Keratinocyte (primary cell): ENCODE measurements around the gene LCTL. TPM values are rescaled to one million over a fixed set of nuclear protein-coding genes. Genes with fewer than 3 reads are reported as not detected.

Experiments used
- DNase-seq: peaks from one replicate; pipeline ENCODE4 v3.0.0-alpha.2; 2011; ENCODE audit warnings: low read depth, missing footprints, low spot score
- FAIRE-seq: peaks from 2 replicates; lab custom pipeline; 2011; peaks lifted over from hg19 to GRCh38; lab: Jason Lieb, UNC
- H2AFZ ChIP-seq: 2 replicates; pipeline ENCODE4 v1.6.0; 2012; ENCODE audit warnings: low read length, control low read depth, inconsistent platforms; ENCODE audit not compliant: control insufficient read depth
- H3K27ac ChIP-seq: 2 replicates; pipeline ENCODE4 v1.5.1; 2011; ENCODE audit warnings: low read length; ENCODE audit not compliant: control insufficient read depth, insufficient read depth
- H3K27me3 ChIP-seq: 3 replicates; pipeline ENCODE4 v1.6.0; 2011; ENCODE audit warnings: low read length; ENCODE audit not compliant: control insufficient read depth, insufficient read depth; ENCODE audit errors: extremely low read depth
- H3K36me3 ChIP-seq, 2 experiments: 2 replicates in 1 of 2; 3 replicates in 1 of 2; pipeline ENCODE4 v1.5.1; 2011; ENCODE audit warnings: low read length in 2 of 2, mild to moderate bottlenecking in 1 of 2; ENCODE audit not compliant: control insufficient read depth in 2 of 2, insufficient read depth in 2 of 2; ENCODE audit errors: extremely low read depth in 1 of 2
- H3K4me1 ChIP-seq: 3 replicates; pipeline ENCODE4 v1.5.1; 2011; ENCODE audit warnings: low read length; ENCODE audit not compliant: control insufficient read depth, insufficient read depth; ENCODE audit errors: extremely low read depth
- H3K4me2 ChIP-seq: 3 replicates; pipeline ENCODE4 v1.6.0; 2011; ENCODE audit warnings: low read depth, low read length; ENCODE audit not compliant: control insufficient read depth, insufficient read depth; ENCODE audit errors: extremely low read depth
- H3K4me3 ChIP-seq, 3 experiments: fragments of 200-600 bp in 1 of 3; sonication (generic) in 1 of 3; 2 replicates in 2 of 3; 3 replicates in 1 of 3; pipeline ENCODE4 v1.5.1; 2011 to 2016; ENCODE audit warnings: low read length in 3 of 3, mild to moderate bottlenecking in 3 of 3, control low read depth in 2 of 3, inconsistent platforms in 1 of 3, low read depth in 1 of 3, mixed read lengths in 1 of 3, mixed run types in 1 of 3, moderate library complexity in 1 of 3; ENCODE audit not compliant: control insufficient read depth in 2 of 3, insufficient read depth in 2 of 3; ENCODE audit errors: extremely low read depth in 1 of 3
- H3K79me2 ChIP-seq: 2 replicates; pipeline ENCODE4 v1.6.0; 2012; ENCODE audit warnings: low read length; ENCODE audit not compliant: control insufficient read depth, insufficient read depth
- H3K9ac ChIP-seq: 3 replicates; pipeline ENCODE4 v1.6.0; 2011; ENCODE audit warnings: low read length; ENCODE audit not compliant: control insufficient read depth, insufficient read depth; ENCODE audit errors: extremely low read depth
- H3K9me1 ChIP-seq: 3 replicates; pipeline ENCODE4 v1.6.0; 2011; ENCODE audit warnings: low read length; ENCODE audit not compliant: control insufficient read depth, insufficient read depth; ENCODE audit errors: extremely low read depth
- H3K9me3 ChIP-seq: 2 replicates; pipeline ENCODE4 v1.5.1; 2012; ENCODE audit warnings: low read depth, low read length; ENCODE audit not compliant: control insufficient read depth
- H4K20me1 ChIP-seq: 3 replicates; pipeline ENCODE4 v1.6.0; 2011; ENCODE audit warnings: low read length; ENCODE audit not compliant: control insufficient read depth, insufficient read depth; ENCODE audit errors: extremely low read depth
- EZH2 ChIP-seq: IDR thresholded peaks from one replicate; pipeline ENCODE4 v1.6.1; 2012; ENCODE audit warnings: inconsistent platforms, mild to moderate bottlenecking, low read length, moderate library complexity
- dilution Hi-C: fragments of 300-500 bp; cut with MboI; formaldehyde crosslinking; loops from one replicate; pipeline ENCODE4 v1.7.0; 2020; ENCODE audit warnings: low sequenced_read_pairs; ENCODE audit not compliant: extremely low pct_ligation_motif_present
- polyA plus RNA-seq, 5 experiments: library from polyadenylated mRNA; depleted of rRNA in 3 of 5; stranded (reverse) in 3 of 5; stranded (forward) in 1 of 5; unstranded in 1 of 5; fragments of >200 nt; gene quantifications; 1 replicate in 1 of 5; 2 replicates in 3 of 5; 3 replicates in 1 of 5; pipeline versions ENCODE4 v1.2.1 to v1.2.3, GENCODE V29; 2011 to 2012; ENCODE audit warnings: missing spikeins in 2 of 5, low read depth in 1 of 5, low replicate concordance in 1 of 5
- TF ChIP-seq, protein P1 (sequence below), 3 experiments: IDR thresholded peaks in 1 of 3; conservative IDR thresholded peaks in 1 of 3; optimal IDR thresholded peaks in 1 of 3; 2 replicates in 2 of 3; 3 replicates in 1 of 3; pipeline versions ENCODE3 to v1.5.1; 2011; ENCODE audit warnings: low read length in 3 of 3, mild to moderate bottlenecking in 3 of 3, moderate library complexity in 2 of 3, control low read depth in 1 of 3, inconsistent platforms in 1 of 3; ENCODE audit not compliant: insufficient read depth in 2 of 3; ENCODE audit errors: extremely low read depth in 1 of 3

Gene LCTL
- polyA plus RNA-seq, 1 donor (not counting 4 experiments of a cell fraction or from before 2014, with no cell fraction given) = 0.38 TPM

DNA sequence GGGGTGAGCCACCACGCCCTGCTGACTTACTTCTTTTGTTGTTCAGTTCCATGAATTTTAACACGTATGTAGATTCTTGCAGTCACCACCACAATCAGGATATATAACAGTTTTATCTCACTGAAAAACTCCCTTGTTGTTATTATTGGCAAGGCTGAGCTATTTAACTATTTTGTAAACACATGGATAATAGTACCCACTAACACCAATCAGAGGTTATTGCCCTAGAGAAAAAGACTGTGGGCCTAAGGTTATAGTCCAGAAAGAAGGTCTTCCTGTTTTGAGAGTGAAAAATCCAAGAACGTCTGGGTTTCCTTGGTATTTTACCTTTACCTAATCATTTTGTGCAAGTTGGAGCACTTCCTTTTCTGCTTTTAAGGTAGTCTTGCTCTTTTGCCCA lies 51.2 kb downstream of the LCTL start:
- Histone ChIP-seq H3K27ac (no peak overlapping the region), H3K4me3 (no peak overlapping the region), H3K9me3 (no peaks in the 10 kb centered on the region), H3K4me1 (peaks cover 13% of the 10 kb centered on the region), H3K27me3 (no peaks in the 10 kb centered on the region), H4K20me1 (no peaks in the 10 kb centered on the region), H3K4me2 (no peak overlapping the region), H3K9me1 (no peaks in the 10 kb centered on the region), H3K79me2 (peaks cover 2% of the 10 kb centered on the region), H2AFZ (no peak overlapping the region), H3K36me3 (peaks cover 5 to 14% of the 10 kb centered on the region in 2 experiments), H3K9ac (no peak overlapping the region)
- dilution Hi-C loops = no loop called here
- no peak for FAIRE-seq
- DNase-seq = no peak
- TF ChIP-seq, protein P1, sequence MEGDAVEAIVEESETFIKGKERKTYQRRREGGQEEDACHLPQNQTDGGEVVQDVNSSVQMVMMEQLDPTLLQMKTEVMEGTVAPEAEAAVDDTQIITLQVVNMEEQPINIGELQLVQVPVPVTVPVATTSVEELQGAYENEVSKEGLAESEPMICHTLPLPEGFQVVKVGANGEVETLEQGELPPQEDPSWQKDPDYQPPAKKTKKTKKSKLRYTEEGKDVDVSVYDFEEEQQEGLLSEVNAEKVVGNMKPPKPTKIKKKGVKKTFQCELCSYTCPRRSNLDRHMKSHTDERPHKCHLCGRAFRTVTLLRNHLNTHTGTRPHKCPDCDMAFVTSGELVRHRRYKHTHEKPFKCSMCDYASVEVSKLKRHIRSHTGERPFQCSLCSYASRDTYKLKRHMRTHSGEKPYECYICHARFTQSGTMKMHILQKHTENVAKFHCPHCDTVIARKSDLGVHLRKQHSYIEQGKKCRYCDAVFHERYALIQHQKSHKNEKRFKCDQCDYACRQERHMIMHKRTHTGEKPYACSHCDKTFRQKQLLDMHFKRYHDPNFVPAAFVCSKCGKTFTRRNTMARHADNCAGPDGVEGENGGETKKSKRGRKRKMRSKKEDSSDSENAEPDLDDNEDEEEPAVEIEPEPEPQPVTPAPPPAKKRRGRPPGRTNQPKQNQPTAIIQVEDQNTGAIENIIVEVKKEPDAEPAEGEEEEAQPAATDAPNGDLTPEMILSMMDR (optimal IDR thresholded peaks at IDR 0.05 in 1 of 3, IDR thresholded peaks at IDR 0.05 in 1 of 3, conservative IDR thresholded peaks at IDR 0.05 in 1 of 3; ENCODE audit: extremely low read depth in 1 of 3, insufficient read depth in 2 of 3, low read length in 3 of 3) = no peak
- no peak for TF ChIP-seq EZH2

DNA sequence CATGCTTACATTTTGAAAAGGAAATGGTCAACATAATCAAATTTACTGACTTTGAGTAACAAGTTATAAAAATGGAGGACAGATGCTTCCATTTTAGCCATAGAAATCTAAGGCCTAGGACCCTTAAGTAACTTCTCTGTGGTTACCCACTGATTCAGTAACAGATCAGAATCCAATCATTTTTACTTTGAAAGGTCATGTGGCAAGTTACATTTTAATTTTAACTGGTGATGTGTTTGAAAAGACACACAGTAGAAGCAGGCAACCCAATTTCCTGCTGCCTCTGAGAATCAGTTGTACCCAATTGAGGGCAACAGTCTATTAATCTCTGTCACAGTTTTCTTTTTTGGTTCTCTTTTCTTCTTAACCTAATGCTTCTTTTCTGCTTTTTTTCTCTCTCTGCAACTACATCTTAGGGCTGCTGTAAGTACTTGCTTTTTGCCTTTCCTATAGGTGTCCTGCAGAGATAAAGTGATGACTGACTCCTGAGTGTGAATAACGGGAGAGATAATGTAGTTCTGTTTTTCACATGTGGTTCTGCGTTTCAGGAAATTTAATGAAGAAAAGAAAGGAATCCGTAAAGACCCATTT lies 57.4 kb downstream of the LCTL start:
- no peak overlapping the region for H2AFZ ChIP-seq
- no peaks in the 10 kb centered on the region for H3K9me1 ChIP-seq
- no peak overlapping the region for H3K4me2 ChIP-seq
- FAIRE-seq = no peak
- no peak for DNase-seq
- H3K9me3 ChIP-seq = no peaks in the 10 kb centered on the region
- H3K36me3 ChIP-seq = peaks cover 2 to 5% of the 10 kb centered on the region in 2 experiments
- dilution Hi-C loops = no loop called here
- H4K20me1 ChIP-seq = no peaks in the 10 kb centered on the region
- H3K9ac ChIP-seq = no peak overlapping the region
- no peaks in the 10 kb centered on the region for H3K27me3 ChIP-seq
- H3K4me1 ChIP-seq = peaks cover 7% of the 10 kb centered on the region
- no peak overlapping the region for H3K27ac ChIP-seq
- H3K79me2 ChIP-seq = peaks cover 45% of the 10 kb centered on the region
- no peak overlapping the region for H3K4me3 ChIP-seq
- TF ChIP-seq, protein P1 (optimal IDR thresholded peaks at IDR 0.05 in 1 of 3, IDR thresholded peaks at IDR 0.05 in 1 of 3, conservative IDR thresholded peaks at IDR 0.05 in 1 of 3; ENCODE audit: extremely low read depth in 1 of 3, insufficient read depth in 2 of 3, low read length in 3 of 3) = no peak
- TF ChIP-seq EZH2 = no peak
